HG03025 (cell line): Measurements from ENCODE around the gene NR3C2.

Source experiments
- ATAC-seq: cut with Tn5 transposase; IDR thresholded peaks from one replicate; pipeline ENCODE4 v1.9.1; 2021; ENCODE audit warnings: mild to moderate bottlenecking, moderate library complexity; ENCODE audit not compliant: unreplicated experiment, low FRiP score

The NR3C2 gene

DNA sequence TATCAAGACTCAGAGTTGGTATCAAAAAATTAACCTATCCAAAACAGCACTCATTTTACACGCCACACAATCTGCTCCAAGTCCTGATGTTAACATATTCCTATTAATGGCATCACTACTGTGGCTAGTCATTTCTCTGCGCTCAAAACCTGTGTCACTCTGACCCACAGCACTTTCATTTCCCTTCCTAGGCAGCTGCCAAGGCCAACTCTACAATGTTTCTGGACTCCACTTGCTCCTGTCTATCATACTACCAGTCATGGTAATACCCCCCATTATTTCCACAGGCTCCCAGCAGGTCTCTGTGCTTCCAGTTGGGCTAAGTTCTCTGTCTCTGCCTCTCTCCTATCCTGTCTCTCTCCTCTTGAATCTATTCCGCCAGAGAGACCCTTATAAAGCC lies 323.6 kb downstream of the NR3C2 start:
- no peak for ATAC-seq

DNA sequence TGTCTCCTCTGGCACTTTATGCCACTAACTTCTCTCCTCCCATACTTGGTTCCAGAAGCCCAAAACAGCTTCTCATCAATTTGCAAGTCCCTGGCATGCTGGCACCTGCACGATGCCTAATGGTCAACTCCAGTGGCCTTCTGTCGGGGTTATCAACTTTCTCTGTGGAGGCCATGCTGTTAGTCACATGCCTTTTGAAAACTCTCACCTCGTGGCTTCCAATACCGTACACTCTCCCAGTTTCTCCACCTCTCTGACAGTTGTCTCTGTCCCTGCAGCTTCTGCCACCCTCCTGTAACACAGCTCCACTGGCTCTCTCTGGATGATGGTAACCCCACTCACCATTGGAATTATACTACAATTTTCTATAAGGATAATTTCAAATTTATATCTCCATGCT lies 324.0 kb downstream of the NR3C2 start:
- no peak for ATAC-seq

DNA sequence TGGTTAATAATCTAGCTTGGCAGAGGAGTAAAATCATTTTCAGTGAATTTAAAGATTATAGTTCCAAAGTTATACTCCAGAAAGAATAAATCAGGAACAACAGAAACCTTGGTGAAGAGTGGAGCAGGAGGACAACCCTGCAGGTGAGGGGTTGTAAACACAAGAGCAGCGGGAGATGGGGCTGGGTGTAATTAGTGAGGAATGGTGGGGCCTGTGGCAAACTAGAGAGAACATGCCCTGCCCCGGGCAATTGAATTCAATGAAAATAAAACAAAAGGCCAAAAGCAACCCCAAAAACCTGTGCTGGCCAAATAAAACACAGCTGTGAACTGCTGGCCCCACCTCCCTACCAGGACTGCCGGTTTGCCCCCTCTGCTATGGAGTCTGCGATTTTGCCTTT lies 325.2 kb downstream of the NR3C2 start:
- ATAC-seq = no peak

DNA sequence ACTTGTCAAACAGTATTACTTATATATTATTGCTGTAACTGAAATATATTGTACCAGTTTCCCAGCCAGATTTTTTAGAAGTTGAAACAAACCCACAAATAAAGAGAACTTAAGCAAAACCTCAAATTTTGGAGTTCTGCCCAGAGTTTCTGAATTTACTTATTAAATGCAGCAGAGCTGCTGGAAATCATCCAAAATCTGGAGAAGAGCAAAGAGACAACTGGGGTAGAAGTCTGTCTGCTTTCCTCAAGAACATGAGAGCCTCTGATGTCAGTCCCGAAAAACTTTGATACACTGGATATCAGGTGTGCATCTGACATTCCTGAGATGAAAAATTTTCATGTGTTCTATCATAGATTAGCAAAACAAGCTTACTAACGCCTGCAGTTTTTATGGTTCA lies 325.9 kb downstream of the NR3C2 start:
- ATAC-seq = no peak

DNA sequence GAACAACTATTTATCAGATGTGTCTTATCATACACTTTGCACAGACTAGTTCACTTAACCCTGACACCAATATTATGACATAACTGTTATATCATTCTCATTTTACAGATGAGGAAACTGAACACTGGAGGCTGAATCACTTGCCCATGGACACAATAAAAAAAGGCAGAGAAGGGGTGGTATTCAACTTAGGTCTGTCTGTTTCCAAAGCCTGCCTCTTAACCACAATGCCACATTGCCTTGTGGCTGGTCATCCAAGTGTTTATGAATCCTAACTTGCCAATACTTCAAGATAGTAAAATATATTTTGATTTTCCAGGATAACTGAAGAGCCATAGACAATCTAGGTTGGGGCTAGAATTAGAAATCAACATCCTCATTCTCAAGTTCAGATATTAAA lies 327.8 kb downstream of the NR3C2 start:
- ATAC-seq = no peak

DNA sequence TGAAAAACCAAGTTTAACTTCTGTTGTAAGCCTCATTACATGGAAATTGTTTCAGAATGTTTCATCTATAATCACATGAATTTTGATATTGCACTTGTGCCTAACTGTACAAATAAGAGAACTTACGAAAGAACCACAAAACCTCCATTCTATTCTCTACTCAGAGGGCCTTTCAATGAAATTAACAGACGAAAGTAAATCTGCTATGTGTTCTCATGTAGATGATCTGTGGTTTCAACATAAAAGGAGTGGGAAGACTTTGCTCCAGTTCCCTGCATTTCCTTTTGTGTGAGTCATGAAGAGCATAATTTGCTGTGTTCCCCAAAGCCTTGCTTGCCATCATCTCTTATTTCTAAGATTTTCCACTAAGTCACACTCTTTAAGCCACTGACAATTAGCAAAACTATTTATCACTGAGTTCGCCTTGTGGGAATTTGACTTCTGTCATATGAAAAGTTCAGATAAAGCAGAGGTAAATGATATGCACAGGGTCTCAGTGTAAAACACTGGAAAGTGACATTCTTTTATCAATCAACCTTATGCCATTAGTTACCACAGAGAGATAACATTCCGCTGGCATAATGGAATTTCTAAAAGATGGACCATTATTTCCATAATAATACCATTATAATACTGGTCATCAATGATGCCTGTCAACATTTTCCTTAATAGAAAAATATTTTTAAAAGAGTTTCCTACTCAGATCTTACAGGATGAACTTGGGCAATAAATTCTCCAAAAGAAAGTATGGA lies 329.8 kb downstream of the NR3C2 start:
- no peak for ATAC-seq

DNA sequence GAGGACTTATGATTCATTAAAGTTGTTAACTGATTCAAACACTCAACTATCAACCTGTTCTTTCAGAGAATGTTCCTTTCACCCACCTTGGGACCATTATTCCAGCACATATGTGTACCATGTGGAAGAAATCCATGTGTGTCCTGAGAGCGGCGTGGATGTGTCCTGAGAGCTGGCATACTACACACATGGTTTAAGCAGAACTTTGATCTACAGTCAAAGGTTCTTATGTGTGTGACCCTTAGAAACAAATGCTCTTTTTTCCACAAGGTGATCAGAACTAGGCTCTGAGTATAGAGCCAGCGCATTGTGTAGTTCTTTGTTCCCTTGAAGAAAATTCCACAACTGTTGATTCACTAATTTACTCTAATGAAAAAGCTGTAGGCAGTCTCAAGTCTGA lies 332.0 kb downstream of the NR3C2 start:
- no peak for ATAC-seq

DNA sequence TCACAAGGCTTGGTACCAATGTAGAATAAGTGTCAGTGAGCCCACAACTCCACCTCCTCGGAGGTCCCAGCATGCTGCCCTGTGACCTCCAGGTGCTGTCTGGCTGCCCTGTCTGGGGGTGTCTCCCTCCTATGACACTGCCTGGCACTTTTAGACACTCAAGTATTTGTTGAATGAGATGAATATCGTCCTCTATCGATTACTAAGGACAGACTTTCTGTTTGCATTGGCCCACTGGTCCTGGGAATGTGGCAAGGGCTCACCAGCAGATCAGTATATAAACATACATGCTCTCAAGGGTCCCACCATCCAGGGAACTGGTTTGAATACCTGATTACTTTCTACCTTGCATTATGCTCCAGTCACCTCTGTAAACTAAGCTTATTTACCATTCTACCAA lies 333.0 kb downstream of the NR3C2 start:
- ATAC-seq = no peak

DNA sequence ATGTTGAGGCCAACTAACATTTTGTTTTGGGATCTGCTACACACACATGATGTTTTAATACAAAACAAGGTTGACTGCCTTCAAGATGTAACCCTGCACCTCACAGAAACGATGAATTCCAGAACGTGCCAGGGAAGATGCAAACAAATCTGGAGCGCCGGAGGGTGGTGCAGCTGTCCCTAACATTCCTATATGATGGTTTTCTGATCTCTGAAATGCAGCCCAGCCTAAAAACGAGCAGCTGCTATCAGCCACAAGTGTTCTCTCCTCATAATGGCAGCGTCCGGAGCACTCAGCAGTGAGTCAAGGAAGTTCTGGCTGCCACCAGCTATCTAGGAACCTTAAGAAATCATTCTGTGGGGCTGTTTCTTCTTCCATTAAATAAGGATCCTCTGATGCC lies 333.4 kb downstream of the NR3C2 start:
- ATAC-seq = no peak

DNA sequence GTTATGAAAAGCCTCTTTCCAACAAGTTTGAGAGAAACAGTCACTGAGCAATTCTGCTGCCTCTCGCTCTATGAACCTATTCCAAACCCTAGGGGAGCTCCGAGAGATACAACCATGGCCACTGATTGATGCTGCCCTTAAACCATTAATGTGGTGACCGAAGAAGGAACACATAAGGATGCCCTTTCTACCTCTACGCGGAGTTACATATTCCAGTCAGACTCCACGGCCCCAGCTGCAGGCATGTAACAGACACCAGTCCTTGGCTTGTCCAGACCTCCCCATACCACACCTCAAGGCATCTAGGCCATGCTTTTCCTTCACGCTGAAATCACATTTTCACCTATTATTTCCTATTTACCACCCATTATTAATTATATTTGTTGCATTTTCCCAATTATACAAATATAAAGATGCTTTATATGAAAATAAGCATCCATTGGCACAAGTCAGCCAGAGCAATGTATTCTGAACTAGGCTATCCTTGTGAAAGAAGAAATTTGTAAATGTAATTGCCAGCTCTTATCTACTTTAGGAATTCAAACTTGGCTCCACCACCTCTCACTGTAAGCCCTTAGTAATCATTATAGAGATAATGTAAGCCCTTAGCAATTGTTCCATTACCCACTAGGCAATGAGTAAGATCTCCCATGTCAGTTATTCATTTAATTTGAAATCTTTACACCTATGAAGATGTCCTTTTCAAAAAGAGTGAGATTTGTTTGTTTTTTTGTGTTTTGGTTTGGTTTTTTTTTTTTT lies 338.4 kb downstream of the NR3C2 start:
- ATAC-seq = no peak

DNA sequence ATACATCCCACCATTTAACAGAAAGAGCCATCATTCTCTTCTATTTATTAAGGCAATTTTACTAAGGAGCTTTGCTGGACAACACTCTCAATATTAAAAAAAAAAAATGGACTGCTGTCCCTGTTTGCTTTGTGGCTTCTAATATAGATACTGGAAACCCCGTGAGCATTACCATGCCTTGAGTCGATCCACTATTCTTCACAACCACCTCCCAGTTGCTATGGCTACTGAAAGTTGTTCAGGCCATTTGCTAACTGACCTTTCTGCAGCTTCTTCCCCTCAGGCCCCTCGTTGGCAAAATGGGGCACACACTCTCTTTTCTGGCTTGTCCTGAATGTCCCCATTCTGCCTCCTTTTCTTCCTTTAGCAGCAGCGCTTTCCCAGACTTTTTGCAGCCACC lies 340.4 kb downstream of the NR3C2 start:
- ATAC-seq = no peak

DNA sequence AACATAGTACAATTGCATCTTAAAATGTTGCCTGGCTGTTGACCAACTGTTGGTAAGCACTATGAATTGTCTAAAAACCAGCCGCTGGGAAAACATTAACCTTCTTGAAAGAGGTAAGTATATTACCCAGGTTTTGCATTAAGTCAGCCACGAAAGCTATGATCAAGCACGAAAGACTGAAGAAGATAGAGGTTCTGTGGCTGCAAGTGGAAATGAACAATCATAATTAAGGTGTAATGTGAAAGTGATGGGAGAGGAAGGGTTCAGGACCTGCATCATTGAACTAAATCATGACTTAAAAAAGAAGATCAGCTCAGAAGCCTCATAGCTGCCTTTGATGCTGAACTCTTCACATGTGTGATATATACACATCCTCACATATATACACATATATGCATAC lies 341.0 kb downstream of the NR3C2 start:
- no peak for ATAC-seq

DNA sequence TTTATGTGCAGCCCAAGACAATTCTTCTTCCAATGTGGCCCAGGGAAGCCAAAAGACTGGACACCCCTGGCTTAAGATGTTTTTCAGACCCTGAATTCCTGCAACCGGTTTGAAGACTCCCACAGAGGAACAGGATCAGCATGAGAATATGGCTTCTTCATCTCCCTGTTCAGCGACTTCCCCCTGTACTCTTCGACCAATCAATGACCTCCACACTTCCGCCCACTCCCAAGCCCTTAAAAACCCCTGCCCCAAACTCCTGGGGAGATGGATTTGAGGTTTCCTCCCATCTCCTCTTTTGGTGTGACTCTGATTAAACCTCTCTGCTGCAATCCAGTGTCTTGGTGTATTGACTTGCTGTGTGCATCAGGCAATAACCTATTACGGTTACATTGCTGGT lies 344.4 kb downstream of the NR3C2 start:
- ATAC-seq = no peak

DNA sequence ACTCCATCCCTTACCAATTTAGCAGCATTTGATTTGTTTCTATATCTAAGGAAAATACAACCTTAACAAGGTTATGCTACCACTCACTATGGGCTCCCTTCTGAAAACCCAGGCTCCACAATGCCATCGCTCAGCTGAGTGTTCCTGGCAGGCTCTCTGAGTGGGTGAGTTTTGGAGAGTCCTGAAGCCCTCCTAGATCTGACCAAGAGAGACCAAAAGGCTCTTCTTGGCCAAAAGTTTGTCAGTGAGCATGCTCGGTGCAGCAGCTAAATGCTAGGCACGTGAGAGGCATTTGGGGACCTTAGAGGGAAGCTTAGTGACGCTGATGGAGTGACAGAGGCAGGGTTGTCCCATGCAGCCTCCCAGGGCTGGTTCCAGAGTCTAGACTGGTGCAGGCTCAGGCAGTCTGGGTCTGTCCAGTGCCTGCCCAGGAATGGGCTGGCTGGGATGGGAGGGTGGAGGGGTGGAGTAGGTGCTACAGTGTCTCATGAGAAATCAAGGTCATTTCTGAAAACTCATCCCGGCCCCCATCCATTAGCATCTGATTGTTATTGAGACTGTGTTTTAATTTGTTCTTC lies 346.8 kb downstream of the NR3C2 start:
- ATAC-seq = no peak

DNA sequence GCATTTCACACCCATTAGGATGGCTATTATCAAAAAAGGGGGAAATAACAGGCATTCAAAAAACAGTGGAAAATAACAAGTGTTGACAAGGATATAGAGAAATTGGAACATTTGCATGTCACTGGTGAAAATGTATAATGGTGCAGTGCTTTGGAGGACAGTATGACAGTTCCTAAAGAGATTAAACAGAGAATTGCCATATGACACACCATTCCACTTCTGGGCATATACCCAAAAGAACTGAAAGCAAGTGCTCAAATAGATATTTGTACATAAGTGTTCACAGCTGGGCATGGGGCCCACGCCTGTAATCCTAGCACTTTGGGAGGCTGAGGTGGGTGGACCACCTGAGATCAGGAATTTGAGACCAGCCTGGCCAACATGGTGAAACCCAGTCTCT lies 348.1 kb downstream of the NR3C2 start:
- no peak for ATAC-seq

DNA sequence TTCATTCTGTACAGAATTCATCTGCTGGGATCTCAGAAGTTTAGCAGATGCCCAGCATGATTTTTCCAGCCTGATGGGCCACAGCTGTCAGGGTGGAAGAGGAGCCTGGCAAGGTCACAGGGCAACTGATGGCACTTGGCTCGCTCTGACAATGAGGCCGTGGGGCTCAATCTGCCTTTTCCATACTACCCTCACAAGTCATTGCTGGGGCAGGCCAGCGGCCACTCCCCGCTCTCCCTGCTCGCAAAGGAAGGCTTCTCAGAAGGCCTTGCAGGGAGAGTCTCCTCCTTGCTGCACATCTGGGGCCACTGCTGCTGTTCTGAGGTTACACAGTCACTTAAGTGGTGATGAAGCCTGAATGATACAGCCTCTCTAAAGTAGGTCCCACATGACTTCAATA lies 349.1 kb downstream of the NR3C2 start:
- ATAC-seq = no peak

DNA sequence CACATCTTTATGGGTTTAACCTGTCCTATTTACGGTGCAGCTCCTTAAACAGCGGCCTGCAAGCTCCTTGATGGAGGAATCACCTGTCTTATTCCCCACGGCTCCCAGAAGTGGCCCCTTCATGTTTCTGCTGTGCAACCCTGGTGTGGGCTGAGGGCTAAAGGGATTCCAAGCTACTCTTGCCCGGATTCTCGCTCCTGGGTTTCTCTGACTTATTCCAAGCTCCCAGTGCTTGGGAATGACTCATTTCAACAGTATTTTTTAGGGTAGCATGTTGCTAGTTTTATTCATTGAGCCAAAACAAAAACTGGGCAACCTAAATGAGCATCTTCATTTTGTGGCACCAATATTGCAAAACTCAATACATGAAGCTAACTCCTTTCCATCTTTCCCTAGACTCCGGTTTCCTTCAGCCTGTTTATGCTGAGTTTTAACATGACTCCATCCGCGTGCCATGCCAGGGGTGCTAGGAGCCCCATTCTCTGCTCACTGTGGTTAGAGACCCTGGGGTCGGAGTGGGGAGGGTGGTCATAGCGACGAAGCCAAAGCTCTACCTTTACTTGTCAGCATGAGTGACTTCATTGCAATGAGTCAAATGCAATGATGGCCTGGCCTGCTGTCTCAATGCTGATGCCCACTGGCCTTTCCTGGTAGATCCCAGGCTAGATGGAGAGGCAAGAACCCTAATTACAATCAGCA lies 349.7 kb downstream of the NR3C2 start:
- ATAC-seq = no peak

DNA sequence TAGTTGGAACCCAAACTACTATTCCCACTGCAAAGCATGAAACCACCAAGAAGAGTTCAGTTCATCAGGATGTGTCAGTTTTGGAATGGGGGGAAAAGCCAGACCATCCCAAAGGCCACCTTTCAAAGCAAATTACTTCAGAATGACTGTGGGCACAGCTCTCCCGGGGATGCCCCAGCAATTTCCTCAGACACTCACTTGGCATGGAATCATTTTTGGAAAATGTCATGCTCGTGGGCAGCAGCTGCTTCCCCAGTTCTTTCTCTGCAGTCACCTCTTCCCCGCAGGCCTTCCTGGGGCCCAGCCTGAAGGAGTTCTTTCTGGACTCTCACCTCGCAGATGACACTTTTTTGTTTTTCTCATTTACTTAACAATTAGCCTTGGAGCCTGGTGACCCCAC lies 350.3 kb downstream of the NR3C2 start:
- no peak for ATAC-seq

DNA sequence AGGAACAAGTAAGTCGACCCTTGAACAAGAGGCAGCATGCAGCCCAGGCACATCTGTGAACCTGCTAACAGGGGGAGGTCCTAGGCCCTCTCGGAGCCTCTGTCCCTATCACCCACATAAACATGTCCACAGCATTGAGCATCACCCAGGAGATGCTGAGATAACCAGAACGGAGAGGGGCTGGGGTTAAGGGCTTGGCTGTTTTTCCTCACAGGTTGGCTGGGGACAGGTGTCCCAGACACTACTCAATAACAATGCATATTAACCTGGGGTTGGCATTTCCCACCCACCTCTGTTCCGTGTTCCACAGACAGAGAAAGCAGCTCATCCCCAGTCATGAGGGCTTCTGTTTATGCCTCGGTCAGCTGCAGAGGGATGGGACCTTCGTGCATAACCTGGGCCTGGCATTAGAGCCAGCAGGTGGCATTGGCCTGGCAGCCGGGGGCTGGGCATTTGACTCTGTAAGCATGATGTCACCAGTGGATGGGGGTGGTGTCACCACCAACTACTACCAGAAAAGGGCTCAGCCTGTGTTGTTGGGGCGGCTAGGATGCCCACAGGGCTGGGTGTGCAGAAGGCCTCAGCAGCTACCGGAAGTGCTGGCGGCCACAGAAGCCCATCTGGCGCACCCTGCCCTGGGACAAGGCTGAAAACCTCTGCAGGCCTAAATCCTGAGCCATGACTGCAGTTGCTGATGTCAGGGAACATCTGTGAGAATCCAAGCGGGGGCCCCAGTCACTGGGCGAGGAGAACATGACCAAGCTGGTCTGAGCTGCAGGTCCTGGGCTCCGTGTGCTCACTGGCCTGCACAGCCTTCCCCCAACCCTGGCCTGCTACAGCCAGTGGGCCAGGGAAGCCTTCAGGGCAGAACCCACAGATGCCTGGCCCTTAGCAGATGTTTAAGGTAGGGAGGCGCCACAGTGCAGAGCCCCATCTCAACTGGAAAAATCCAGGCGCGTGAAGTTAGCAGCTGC lies 351.4 kb downstream of the NR3C2 start:
- no peak for ATAC-seq

DNA sequence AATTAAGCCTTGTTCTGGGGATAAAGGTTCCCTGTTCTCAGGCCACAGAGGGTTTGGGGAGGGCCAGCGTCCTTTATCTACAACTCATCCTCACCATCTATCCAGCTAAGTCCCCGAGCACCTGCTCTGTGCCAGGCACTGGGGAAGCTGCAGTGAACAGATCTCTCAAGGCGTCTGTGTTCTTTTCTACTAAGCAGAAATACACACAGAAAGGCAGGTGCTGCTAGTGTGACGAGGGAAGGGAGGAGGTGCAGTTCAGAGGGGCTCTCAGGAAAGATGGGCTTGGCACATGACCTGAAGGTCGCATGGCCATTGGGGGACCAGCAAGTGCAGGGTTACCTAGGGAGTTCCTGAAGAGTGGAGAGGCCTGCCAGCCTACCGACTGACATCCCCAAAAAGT lies 352.2 kb downstream of the NR3C2 start:
- ATAC-seq = no peak
